ENCODE results near the gene CFAP68.
A peak's percentile ranks its signal among the peaks of the same experiment; 100 is the strongest.

Gene CFAP68

DNA sequence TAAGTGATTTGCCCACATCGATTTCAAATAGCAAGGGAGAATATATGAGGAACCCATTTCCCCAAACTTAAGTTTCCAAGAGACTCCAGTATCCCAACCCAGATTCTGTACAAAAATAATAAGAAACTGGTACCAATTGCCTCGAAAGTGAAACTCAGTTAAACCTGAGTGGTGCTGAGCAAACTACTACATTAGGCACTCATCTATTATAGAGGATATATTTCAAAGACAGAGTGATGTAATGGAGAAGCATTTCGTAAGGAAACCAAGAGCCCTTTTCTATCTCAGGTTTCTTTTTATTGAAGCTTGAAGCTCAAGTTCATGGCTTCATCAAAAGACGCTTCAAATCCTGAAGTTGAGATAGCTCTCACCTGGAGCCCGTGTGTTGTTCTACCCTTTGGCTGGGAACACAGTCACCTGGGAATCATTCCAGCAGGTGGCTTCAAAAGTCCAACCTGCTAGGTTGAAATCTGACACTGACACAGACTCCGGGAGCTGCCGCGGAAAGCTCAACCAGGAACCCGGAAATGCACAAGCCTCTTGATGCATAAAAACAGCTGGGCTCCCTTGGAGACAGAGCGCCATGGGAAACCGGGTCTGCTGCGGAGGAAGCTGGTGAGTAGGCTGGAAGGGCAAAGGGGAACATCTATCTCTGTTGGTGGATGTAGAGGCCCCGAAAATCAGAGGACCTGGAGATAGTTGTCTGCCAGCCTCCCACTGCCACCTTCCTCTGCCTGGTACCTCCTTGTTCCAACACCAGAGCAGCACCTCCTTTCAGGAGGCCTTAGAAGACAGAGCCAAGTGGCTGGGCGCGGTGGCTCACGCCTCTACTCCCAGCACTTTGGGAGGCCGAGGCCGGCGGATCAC lies 39.3 kb downstream of the CFAP68 start, which contains the start of gene C11orf52:
Gene C11orf52, plus strand, starts transcription at position 524 of the 867 bp plus-strand sequence. Its CDS starts 60 bp downstream, at position 584.
- Histone ChIP-seq H3K4me3 (ENCODE audit: insufficient read length, low read depth) (peak within 1 kb of the TSS; percentile 24), H3K27me3 (ENCODE audit: insufficient read depth, insufficient read length) (no peaks in the 10 kb centered on the region), H3K4me1 (ENCODE audit: insufficient read depth, insufficient read length) (no peaks in the 10 kb centered on the region), H3K9ac (ENCODE audit: insufficient read length, low read depth) (no peak within 1 kb of the TSS), H3K9me3 (ENCODE audit: insufficient read depth, low read length) (no peaks in the 10 kb centered on the region), H3K36me3 (ENCODE audit: insufficient read depth, insufficient read length, low read length) (no peaks in the 10 kb centered on the region)
- DNase-seq (ENCODE audit: low read depth, low spot score): no peak
- TF ChIP-seq YY1 (IDR thresholded peaks at IDR 0.05; ENCODE audit: insufficient read depth, insufficient read length) (no peak), ZNF274 (IDR thresholded peaks at IDR 0.05; ENCODE audit: low read depth, low read length) (no peak), SUZ12 (IDR thresholded peaks at IDR 0.05; ENCODE audit: extremely low read depth, insufficient read depth, insufficient read length) (no peak)

GRCh38 chr11:111920908-111921307 lies 41.6 kb downstream of the CFAP68 start:
- DNase-seq (ENCODE audit: low read depth, low spot score): no peak
- no peak overlapping the region for H3K4me3 ChIP-seq (ENCODE audit: insufficient read length, low read depth)
- H3K9me3 ChIP-seq (ENCODE audit: insufficient read depth, low read length): no peaks in the 10 kb centered on the region
- TF ChIP-seq YY1 (IDR thresholded peaks at IDR 0.05; ENCODE audit: insufficient read depth, insufficient read length) (no peak), ZNF274 (IDR thresholded peaks at IDR 0.05; ENCODE audit: low read depth, low read length) (no peak), SUZ12 (IDR thresholded peaks at IDR 0.05; ENCODE audit: extremely low read depth, insufficient read depth, insufficient read length) (no peak)
- no peaks in the 10 kb centered on the region for H3K36me3 ChIP-seq (ENCODE audit: insufficient read depth, insufficient read length, low read length)
- H3K9ac ChIP-seq (ENCODE audit: insufficient read length, low read depth): no peak overlapping the region
- H3K4me1 ChIP-seq (ENCODE audit: insufficient read depth, insufficient read length): no peaks in the 10 kb centered on the region
- H3K27me3 ChIP-seq (ENCODE audit: insufficient read depth, insufficient read length): no peaks in the 10 kb centered on the region

DNA sequence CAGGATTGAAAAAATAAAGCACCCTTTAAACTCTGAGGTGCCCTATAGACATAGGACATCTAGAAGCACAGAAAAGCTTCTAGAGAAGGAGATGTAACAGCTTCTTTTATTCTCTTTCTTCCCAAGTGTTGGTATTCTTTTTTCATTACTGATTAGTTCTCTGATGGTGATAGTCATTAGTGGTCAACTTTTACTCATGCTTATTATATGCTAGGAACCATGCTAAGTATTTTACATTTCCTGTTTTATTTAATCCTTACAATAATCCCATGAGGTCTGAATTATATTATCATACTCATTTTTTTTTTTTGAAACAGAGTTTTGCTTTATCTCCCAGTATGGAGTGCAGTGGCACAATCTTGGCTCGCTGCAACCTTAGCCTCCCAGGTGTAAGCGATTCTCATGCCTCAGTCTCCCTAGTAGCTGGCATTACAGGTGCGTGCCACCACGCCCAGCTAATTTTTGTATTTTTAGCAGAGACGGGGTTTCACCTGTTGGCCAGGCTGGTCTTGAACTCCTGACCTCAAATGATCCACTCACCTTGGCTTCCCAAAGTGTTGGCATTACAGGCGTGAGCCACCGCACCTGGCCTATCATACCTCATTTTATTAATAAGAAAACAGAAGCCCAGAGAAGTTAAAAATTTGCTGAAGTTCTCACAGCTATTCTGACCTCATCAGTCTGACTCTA lies 42.3 kb downstream of the CFAP68 start:
- no peak for DNase-seq (ENCODE audit: low read depth, low spot score)
- Histone ChIP-seq H3K36me3 (ENCODE audit: insufficient read depth, insufficient read length, low read length) (no peaks in the 10 kb centered on the region), H3K4me1 (ENCODE audit: insufficient read depth, insufficient read length) (no peaks in the 10 kb centered on the region), H3K9ac (ENCODE audit: insufficient read length, low read depth) (no peak overlapping the region), H3K9me3 (ENCODE audit: insufficient read depth, low read length) (no peaks in the 10 kb centered on the region), H3K27me3 (ENCODE audit: insufficient read depth, insufficient read length) (no peaks in the 10 kb centered on the region), H3K4me3 (ENCODE audit: insufficient read length, low read depth) (no peak overlapping the region)
- no peak for TF ChIP-seq ZNF274 (IDR thresholded peaks at IDR 0.05; ENCODE audit: low read depth, low read length)
- no peak for TF ChIP-seq YY1 (IDR thresholded peaks at IDR 0.05; ENCODE audit: insufficient read depth, insufficient read length)
- TF ChIP-seq SUZ12 (IDR thresholded peaks at IDR 0.05; ENCODE audit: extremely low read depth, insufficient read depth, insufficient read length): no peak

DNA sequence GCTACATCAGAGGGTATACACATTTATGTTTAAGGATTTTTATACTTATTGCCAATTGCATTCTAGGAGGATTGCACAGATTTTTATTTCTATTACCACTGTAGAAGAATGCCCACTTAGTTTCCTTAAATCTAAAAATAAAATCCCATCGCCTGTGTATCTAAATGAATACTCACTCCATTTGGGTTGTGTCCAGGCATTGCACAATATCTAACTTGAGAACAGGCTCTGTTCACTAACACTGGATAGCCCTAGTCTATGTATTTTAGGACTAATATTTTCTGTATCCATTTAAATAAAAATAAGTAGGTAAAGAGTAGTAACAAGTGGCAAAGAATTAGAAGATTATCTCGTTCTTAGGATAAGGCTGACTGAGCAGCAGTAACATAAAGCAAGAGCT lies 43.5 kb downstream of the CFAP68 start:
- Histone ChIP-seq H3K4me3 (ENCODE audit: insufficient read length, low read depth) (no peak overlapping the region), H3K9me3 (ENCODE audit: insufficient read depth, low read length) (no peaks in the 10 kb centered on the region), H3K4me1 (ENCODE audit: insufficient read depth, insufficient read length) (no peaks in the 10 kb centered on the region), H3K9ac (ENCODE audit: insufficient read length, low read depth) (no peak overlapping the region), H3K27me3 (ENCODE audit: insufficient read depth, insufficient read length) (no peaks in the 10 kb centered on the region), H3K36me3 (ENCODE audit: insufficient read depth, insufficient read length, low read length) (no peaks in the 10 kb centered on the region)
- TF ChIP-seq YY1 (IDR thresholded peaks at IDR 0.05; ENCODE audit: insufficient read depth, insufficient read length): no peak
- no peak for TF ChIP-seq ZNF274 (IDR thresholded peaks at IDR 0.05; ENCODE audit: low read depth, low read length)
- no peak for TF ChIP-seq SUZ12 (IDR thresholded peaks at IDR 0.05; ENCODE audit: extremely low read depth, insufficient read depth, insufficient read length)
- no peak for DNase-seq (ENCODE audit: low read depth, low spot score)

GRCh38 chr11:111923351-111923788 lies 44.0 kb downstream of the CFAP68 start:
- no peaks in the 10 kb centered on the region for H3K4me1 ChIP-seq (ENCODE audit: insufficient read depth, insufficient read length)
- H3K27me3 ChIP-seq (ENCODE audit: insufficient read depth, insufficient read length): no peaks in the 10 kb centered on the region
- no peak for TF ChIP-seq YY1 (IDR thresholded peaks at IDR 0.05; ENCODE audit: insufficient read depth, insufficient read length)
- TF ChIP-seq ZNF274 (IDR thresholded peaks at IDR 0.05; ENCODE audit: low read depth, low read length): no peak
- no peak for TF ChIP-seq SUZ12 (IDR thresholded peaks at IDR 0.05; ENCODE audit: extremely low read depth, insufficient read depth, insufficient read length)
- H3K36me3 ChIP-seq (ENCODE audit: insufficient read depth, insufficient read length, low read length): no peaks in the 10 kb centered on the region
- no peak overlapping the region for H3K4me3 ChIP-seq (ENCODE audit: insufficient read length, low read depth)
- no peak overlapping the region for H3K9ac ChIP-seq (ENCODE audit: insufficient read length, low read depth)
- no peak for DNase-seq (ENCODE audit: low read depth, low spot score)
- no peaks in the 10 kb centered on the region for H3K9me3 ChIP-seq (ENCODE audit: insufficient read depth, low read length)

- no peak overlapping the region for H3K9ac ChIP-seq (ENCODE audit: insufficient read length, low read depth)
- no peaks in the 10 kb centered on the region for H3K9me3 ChIP-seq (ENCODE audit: insufficient read depth, low read length)
- H3K36me3 ChIP-seq (ENCODE audit: insufficient read depth, insufficient read length, low read length): no peaks in the 10 kb centered on the region
- H3K27me3 ChIP-seq (ENCODE audit: insufficient read depth, insufficient read length): no peaks in the 10 kb centered on the region
- DNase-seq (ENCODE audit: low read depth, low spot score): no peak
- H3K4me1 ChIP-seq (ENCODE audit: insufficient read depth, insufficient read length): no peaks in the 10 kb centered on the region
- H3K4me3 ChIP-seq (ENCODE audit: insufficient read length, low read depth): no peak overlapping the region
- TF ChIP-seq SUZ12 (IDR thresholded peaks at IDR 0.05; ENCODE audit: extremely low read depth, insufficient read depth, insufficient read length): no peak
- TF ChIP-seq ZNF274 (IDR thresholded peaks at IDR 0.05; ENCODE audit: low read depth, low read length): no peak
- no peak for TF ChIP-seq YY1 (IDR thresholded peaks at IDR 0.05; ENCODE audit: insufficient read depth, insufficient read length)
Measured at GRCh38 chr11:111923951-111924350, 44.6 kb downstream of the CFAP68 start.

DNA sequence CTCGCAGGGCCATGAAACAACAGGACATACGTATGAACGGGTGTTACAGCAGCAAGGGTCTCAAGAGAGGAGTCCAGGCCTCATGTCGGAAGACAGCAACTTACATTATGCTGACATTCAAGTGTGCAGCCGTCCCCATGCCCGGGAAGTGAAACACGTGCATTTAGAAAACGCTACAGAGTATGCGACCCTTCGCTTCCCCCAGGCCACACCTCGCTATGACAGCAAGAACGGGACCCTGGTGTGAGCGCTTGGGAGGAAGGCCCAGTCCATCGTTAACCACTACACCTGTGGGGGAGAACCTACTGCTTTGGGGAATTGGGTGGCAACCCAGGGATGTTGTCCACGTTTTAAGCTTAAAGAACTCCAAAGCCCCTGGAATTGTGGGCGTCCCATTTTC lies 46.6 kb downstream of the CFAP68 start:
- Histone ChIP-seq H3K27me3 (ENCODE audit: insufficient read depth, insufficient read length) (no peaks in the 10 kb centered on the region), H3K36me3 (ENCODE audit: insufficient read depth, insufficient read length, low read length) (no peaks in the 10 kb centered on the region), H3K4me1 (ENCODE audit: insufficient read depth, insufficient read length) (no peaks in the 10 kb centered on the region), H3K4me3 (ENCODE audit: insufficient read length, low read depth) (peak overlapping the region; percentile 43), H3K9me3 (ENCODE audit: insufficient read depth, low read length) (no peaks in the 10 kb centered on the region), H3K9ac (ENCODE audit: insufficient read length, low read depth) (peak overlapping the region; percentile 77)
- no peak for TF ChIP-seq ZNF274 (IDR thresholded peaks at IDR 0.05; ENCODE audit: low read depth, low read length)
- no peak for DNase-seq (ENCODE audit: low read depth, low spot score)

Measured in NT2/D1 (cell line).